Activated T-helper 1 cell treated with anti-CD3 and anti-CD28 coated beads, Interleukin-12 subunit alpha, Interleukin-12 subunit beta, Interleukin-2, Interleukin-4 antibody, amounts not matched to agents 30 ng/mL and 10 ng/mL and 1 ng/mL, durations not matched to agents 14 hours and 24 hours and 36 hours (primary cell): Measurements from ENCODE around the gene CNGA4. TPM values are rescaled to one million over a fixed set of nuclear protein-coding genes. Genes with fewer than 3 reads are reported as not detected.

Experiments used
- DNase-seq: peaks from one replicate; pipeline ENCODE4 v3.0.0; 2021; ENCODE audit warnings: low spot score
- H3K27ac Mint-ChIP-seq: one replicate; pipeline ENCODE4 v1.8.0; 2021; ENCODE audit warnings: mild to moderate bottlenecking, mixed read lengths
- H3K27me3 Mint-ChIP-seq: one replicate; pipeline ENCODE4 v1.8.0; 2022; ENCODE audit warnings: mild to moderate bottlenecking, moderate library complexity, mixed read lengths; ENCODE audit not compliant: insufficient read depth
- H3K36me3 Mint-ChIP-seq: one replicate; pipeline ENCODE4 v1.8.0; 2021; ENCODE audit warnings: low read depth, mixed read lengths
- H3K4me1 Mint-ChIP-seq: one replicate; pipeline ENCODE4 v1.8.0; 2021; ENCODE audit warnings: low read depth, mixed read lengths
- H3K4me3 Mint-ChIP-seq: one replicate; pipeline ENCODE4 v1.8.0; 2021; ENCODE audit warnings: mild to moderate bottlenecking, moderate library complexity, mixed read lengths
- H3K9me3 Mint-ChIP-seq: one replicate; pipeline ENCODE4 v1.8.0; 2021; ENCODE audit warnings: mixed read lengths
- intact Hi-C: fragments of 100-400 bp; cut with micrococcal nuclease; formaldehyde crosslinking; loops from one replicate; pipeline ENCODE4 v1.15.1; 2024
- total RNA-seq: library from RNA; stranded (reverse); gene quantifications from 2 replicates; pipeline ENCODE4 v1.2.3, GENCODE V29; 2022

The CNGA4 gene
- total RNA-seq, 1 donor from 2014 or later: 0.10 TPM

DNA sequence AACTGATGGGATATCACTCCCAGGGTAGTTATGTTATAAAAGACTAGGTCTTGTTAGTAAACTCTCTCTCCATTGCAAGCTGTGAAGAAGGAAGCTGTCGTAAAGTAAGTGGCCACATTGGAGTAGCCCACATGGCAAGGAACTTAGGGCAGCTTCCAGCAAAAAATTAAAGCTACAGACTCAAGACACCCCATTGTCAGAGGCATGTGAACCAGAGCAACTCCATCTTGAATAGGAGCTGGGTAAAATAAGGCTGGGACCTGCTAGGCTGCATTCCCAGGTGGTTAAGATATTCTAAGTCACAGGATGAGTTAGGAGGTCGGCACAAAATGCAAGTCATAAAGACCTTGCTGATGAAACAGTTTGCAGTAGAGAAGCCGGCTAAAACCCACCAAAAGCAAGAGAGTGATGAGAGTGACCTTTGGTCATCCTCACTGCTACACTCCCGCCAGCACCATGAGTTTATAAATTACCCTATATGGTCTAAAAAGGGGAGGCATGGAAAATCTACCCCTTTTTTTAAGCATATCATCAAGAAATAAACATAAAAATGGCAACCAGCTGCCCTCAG lies 44.6 kb downstream of the CNGA4 start:
- Mint-ChIP-seq H3K36me3 (no peaks in the 10 kb centered on the region), H3K4me1 (no peaks in the 10 kb centered on the region), H3K27ac (no peak overlapping the region), H3K4me3 (no peak overlapping the region), H3K27me3 (peaks cover 47% of the 10 kb centered on the region), H3K9me3 (no peaks in the 10 kb centered on the region)
- no peak for DNase-seq
- intact Hi-C loops: no loop called here

GRCh38 chr11:6284250-6284649 lies 45.4 kb downstream of the CNGA4 start:
- no peak overlapping the region for H3K27ac Mint-ChIP-seq
- peaks cover 53% of the 10 kb centered on the region for H3K27me3 Mint-ChIP-seq
- H3K36me3 Mint-ChIP-seq: no peaks in the 10 kb centered on the region
- no peak for DNase-seq
- H3K4me1 Mint-ChIP-seq: no peaks in the 10 kb centered on the region
- no peak overlapping the region for H3K4me3 Mint-ChIP-seq
- intact Hi-C loops: no loop called here
- H3K9me3 Mint-ChIP-seq: no peaks in the 10 kb centered on the region

DNA sequence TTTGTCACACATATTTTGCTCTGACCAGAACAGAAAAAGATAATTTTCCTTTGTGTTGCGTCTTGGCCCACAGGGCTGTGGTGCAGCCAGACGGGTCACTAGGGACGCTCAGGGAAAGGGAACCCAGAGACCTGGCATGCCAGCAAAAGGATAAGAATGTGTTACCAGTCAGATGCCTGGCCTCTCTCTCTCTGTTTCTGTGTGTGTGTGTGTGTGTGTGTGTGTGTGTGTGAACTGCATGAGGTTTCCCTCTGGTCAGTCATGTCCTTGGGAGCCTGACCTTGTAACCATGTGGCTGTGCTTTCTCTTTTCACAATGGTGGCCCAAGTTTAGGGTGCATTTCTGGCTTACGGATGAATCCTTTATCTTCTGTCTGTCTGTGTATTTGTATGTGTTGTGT lies 46.1 kb downstream of the CNGA4 start:
- H3K27me3 Mint-ChIP-seq: peaks cover 59% of the 10 kb centered on the region
- H3K4me3 Mint-ChIP-seq: no peak overlapping the region
- H3K4me1 Mint-ChIP-seq: no peaks in the 10 kb centered on the region
- H3K27ac Mint-ChIP-seq: no peak overlapping the region
- H3K9me3 Mint-ChIP-seq: no peaks in the 10 kb centered on the region
- H3K36me3 Mint-ChIP-seq: no peaks in the 10 kb centered on the region
- no peak for DNase-seq
- intact Hi-C loops: no loop called here

Other genes starting within 250 kb of the CNGA4 start
- gene OR56A4, start 232.1 kb upstream of the CNGA4 start, total RNA-seq: not detected in 2 replicates
- gene OR56A1, start 208.3 kb upstream of the CNGA4 start, total RNA-seq: not detected in 2 replicates
- gene OR56B4, start 131.4 kb upstream of the CNGA4 start, total RNA-seq: not detected in 2 replicates
- not detected in 2 replicates for gene OR52B2, start 68.8 kb upstream of the CNGA4 start, total RNA-seq
- not detected in 2 replicates for gene OR52W1, start 39.9 kb upstream of the CNGA4 start, total RNA-seq
- gene C11orf42, start 33.5 kb upstream of the CNGA4 start, total RNA-seq: not detected in 2 replicates
- gene FHIP1B, start 4.5 kb upstream of the CNGA4 start, total RNA-seq: 19.3 TPM in 2 replicates
- not detected in 2 replicates for gene CCKBR, start 20.7 kb downstream of the CNGA4 start, total RNA-seq
- 16.5 and 17.2 TPM in 2 replicates for gene CAVIN3, start 81.4 kb downstream of the CNGA4 start, total RNA-seq
- gene SMPD1, start 151.4 kb downstream of the CNGA4 start, total RNA-seq: 8.5 and 9.4 TPM in 2 replicates
- gene APBB1, start 180.0 kb downstream of the CNGA4 start, total RNA-seq: 16.5 and 16.8 TPM in 2 replicates
- gene HPX, start 201.9 kb downstream of the CNGA4 start, total RNA-seq: 1.2 TPM in 1 of 2 replicates, not detected in the other
- gene TRIM3, start 234.9 kb downstream of the CNGA4 start, total RNA-seq: 2.4 and 3.1 TPM in 2 replicates
- 51.5 and 53.8 TPM in 2 replicates for gene ARFIP2, start 242.2 kb downstream of the CNGA4 start, total RNA-seq
- gene TIMM10B, start 242.4 kb downstream of the CNGA4 start, total RNA-seq: 38.8 and 42.7 TPM in 2 replicates